H1 (cell line): ENCODE data around the gene PNMA8C. TPM values are rescaled to one million over a fixed set of nuclear protein-coding genes. Genes with fewer than 3 reads are reported as not detected.

Experiments
- BACH1 ChIP-seq: IDR thresholded peaks from 2 replicates; pipeline ENCODE4 v1.6.1; 2012; ENCODE audit warnings: low read length, improper control_type of control experiment
- CTCF ChIP-seq, 3 experiments: IDR thresholded peaks; 1 replicate in 2 of 3; 2 replicates in 1 of 3; pipeline versions ENCODE4 v1.5.1 to v1.6.1; 2011; ENCODE audit warnings: low read length in 3 of 3, mild to moderate bottlenecking in 3 of 3, inconsistent platforms in 2 of 3, low read depth in 1 of 3, moderate library complexity in 1 of 3; ENCODE audit not compliant: insufficient read depth in 1 of 3; ENCODE audit errors: control extremely low read depth in 1 of 3
- EZH2 ChIP-seq: fragments of 200-600 bp; sonication (generic); IDR thresholded peaks from 2 replicates; pipeline ENCODE4 v1.7.1; 2012; ENCODE audit warnings: low read depth, mild to moderate bottlenecking, moderate library complexity, low read length, inconsistent platforms; ENCODE audit not compliant: severe bottlenecking
- GABPA ChIP-seq: IDR thresholded peaks from 2 replicates; pipeline ENCODE4 v1.6.1; 2011; ENCODE audit warnings: mild to moderate bottlenecking, low read length, moderate library complexity, borderline replicate concordance; ENCODE audit not compliant: insufficient read depth
- KDM4A ChIP-seq: IDR thresholded peaks from one replicate; pipeline ENCODE4 v1.7.1; 2012; ENCODE audit warnings: low read depth, mild to moderate bottlenecking, moderate library complexity, low read length, inconsistent platforms; ENCODE audit not compliant: severe bottlenecking
- MAX ChIP-seq: IDR thresholded peaks from 2 replicates; pipeline ENCODE4 v1.6.1; 2012; ENCODE audit warnings: inconsistent platforms
- SAP30 ChIP-seq: fragments of 300-600 bp; sonication (generic); IDR thresholded peaks from 2 replicates; pipeline ENCODE4 v1.7.1; 2012; ENCODE audit warnings: low read length, moderate library complexity, mild to moderate bottlenecking, inconsistent platforms; ENCODE audit not compliant: insufficient read depth, insufficient replicate concordance
- SP1 ChIP-seq: IDR thresholded peaks from 2 replicates; pipeline ENCODE4 v1.6.1; 2011; ENCODE audit warnings: low read depth, low read length
- TEAD4 ChIP-seq: IDR thresholded peaks from 2 replicates; pipeline ENCODE4 v1.6.1; 2012; ENCODE audit warnings: low read depth, low read length, inconsistent platforms, mixed read lengths
- polyA plus RNA-seq, 7 experiments: library from polyadenylated mRNA; depleted of rRNA in 3 of 7; stranded (reverse) in 5 of 7; unstranded in 2 of 7; fragments of >200 nt in 5 of 7; fragments of 200-250 nt in 2 of 7; gene quantifications; 1 replicate in 5 of 7; 2 replicates in 1 of 7; 4 replicates in 1 of 7; pipeline versions ENCODE4 v1.2.1 to v1.2.3, GENCODE V29; 2011 to 2013; ENCODE audit warnings: missing spikeins in 2 of 7, mixed read lengths in 2 of 7
- total RNA-seq: library from RNA; stranded (reverse); fragmentation: NEBNext Ultra II Directional; extraction: Animal tissue kit (Norgen Biotek cat#: 25700); gene quantifications from 2 replicates; pipeline ENCODE4 v1.2.1, GENCODE V29; 2021
- TF ChIP-seq, protein P1 (sequence below): IDR thresholded peaks from 2 replicates; pipeline ENCODE4 v1.6.1; 2012; ENCODE audit warnings: inconsistent platforms
- TF ChIP-seq, protein P2 (sequence below): IDR thresholded peaks from 2 replicates; pipeline ENCODE4 v1.6.1; 2012; ENCODE audit warnings: low read length, inconsistent platforms

The PNMA8C gene
- total and polyA plus RNA-seq, 2 of the 8 experiments (the other 6 are each of a cell fraction or from before 2014, with no cell fraction given) = 0.53 to 1.8 TPM

GRCh38 chr19:46411925-46412649 lies 16.6 kb downstream of the PNMA8C start (continued):
- TF ChIP-seq, protein P1, sequence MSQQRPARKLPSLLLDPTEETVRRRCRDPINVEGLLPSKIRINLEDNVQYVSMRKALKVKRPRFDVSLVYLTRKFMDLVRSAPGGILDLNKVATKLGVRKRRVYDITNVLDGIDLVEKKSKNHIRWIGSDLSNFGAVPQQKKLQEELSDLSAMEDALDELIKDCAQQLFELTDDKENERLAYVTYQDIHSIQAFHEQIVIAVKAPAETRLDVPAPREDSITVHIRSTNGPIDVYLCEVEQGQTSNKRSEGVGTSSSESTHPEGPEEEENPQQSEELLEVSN = peak; percentile 59
- TF ChIP-seq SP1 = no peak
- TF ChIP-seq TEAD4 = no peak
- TF ChIP-seq SAP30 = no peak
- peak; percentile 42 for TF ChIP-seq EZH2
- TF ChIP-seq KDM4A = no peak
- no peak for TF ChIP-seq GABPA
- TF ChIP-seq, protein P2, sequence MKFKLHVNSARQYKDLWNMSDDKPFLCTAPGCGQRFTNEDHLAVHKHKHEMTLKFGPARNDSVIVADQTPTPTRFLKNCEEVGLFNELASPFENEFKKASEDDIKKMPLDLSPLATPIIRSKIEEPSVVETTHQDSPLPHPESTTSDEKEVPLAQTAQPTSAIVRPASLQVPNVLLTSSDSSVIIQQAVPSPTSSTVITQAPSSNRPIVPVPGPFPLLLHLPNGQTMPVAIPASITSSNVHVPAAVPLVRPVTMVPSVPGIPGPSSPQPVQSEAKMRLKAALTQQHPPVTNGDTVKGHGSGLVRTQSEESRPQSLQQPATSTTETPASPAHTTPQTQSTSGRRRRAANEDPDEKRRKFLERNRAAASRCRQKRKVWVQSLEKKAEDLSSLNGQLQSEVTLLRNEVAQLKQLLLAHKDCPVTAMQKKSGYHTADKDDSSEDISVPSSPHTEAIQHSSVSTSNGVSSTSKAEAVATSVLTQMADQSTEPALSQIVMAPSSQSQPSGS = no peak
- TF ChIP-seq MAX = peak; percentile 49; the same call in 1 of the 2 replicates
- TF ChIP-seq CTCF (IDR thresholded peaks at IDR 0.05; ENCODE audit: control extremely low read depth in 1 of 3, insufficient read depth in 1 of 3, low read depth in 1 of 3, low read length in 3 of 3) = peak in 1 of 3 experiments; percentile 0; a peak in 1 of 4 replicates
- TF ChIP-seq BACH1 = no peak
